GM21723 (cell line): ENCODE measurements around the gene ZSCAN29.
"Not testable (repeated sequence)": the region's sequence is repeated elsewhere in the genome, so short reads cannot be mapped to it uniquely, and the experiment has no call there.

Experiments used
- ATAC-seq: cut with Tn5 transposase; IDR thresholded peaks from one replicate; pipeline ENCODE4 v1.9.1; 2021; ENCODE audit warnings: mild to moderate bottlenecking, moderate library complexity; ENCODE audit not compliant: unreplicated experiment

ZSCAN29 gene

DNA sequence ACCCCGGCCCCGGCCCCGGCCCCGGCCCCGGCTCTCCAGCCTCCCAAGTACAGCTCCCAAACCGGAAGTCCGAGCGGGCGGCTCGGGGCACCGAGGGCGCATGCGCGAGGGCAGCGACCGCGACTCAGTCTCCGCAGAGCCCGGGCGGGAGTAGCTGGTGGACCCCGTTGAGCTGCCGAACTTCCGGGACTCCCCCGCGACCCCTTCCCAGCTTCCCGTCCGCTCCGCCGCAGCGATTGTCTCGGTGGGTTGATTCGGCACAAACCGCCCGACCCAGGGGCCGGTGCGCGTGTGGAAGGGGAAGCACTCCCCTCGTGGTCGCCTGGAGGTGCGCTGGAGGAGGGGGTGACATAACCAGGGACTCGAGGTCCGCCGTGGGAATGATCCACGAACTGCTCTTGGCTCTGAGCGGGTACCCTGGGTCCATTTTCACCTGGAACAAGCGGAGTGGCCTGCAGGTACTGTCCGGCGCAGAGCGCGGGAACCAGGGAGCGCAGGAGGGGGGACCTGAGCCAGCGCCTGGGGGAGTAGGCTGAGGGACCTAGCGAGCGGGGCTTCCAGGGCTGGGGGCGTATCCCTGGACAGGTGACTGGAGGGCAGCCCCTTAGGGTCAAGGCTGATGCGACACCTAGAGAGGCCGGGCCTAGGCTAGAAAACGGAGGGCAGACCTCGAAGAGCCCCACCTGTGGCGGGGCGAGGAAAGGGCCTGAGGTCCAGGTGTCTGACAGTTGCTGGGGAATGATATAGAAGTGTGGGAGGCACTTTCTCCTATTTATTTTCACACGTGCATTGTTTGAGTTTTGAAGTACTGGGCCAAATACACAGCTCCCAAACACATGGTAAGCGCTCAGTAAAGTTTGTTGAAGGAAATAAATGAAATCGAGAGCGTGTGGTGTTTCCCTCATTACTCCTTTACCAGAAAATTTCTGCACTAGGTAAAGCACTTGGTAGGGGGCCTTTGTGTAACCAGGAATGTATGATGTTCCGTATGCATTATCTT lies at the start of gene ZSCAN29, which contains the start of gene TUBGCP4:
ZSCAN29 (minus strand) TSS at position 69 of the 1,000 bp plus-strand sequence. CDS start 1,130 bp downstream, outside the sequence.
TUBGCP4 (plus strand) TSS at position 127 of the 1,000 bp plus-strand sequence; CDS start at position 381, 254 bp downstream.
- peak; percentile 81 for ATAC-seq

GRCh38 chr15:43420435-43420834 lies 49.6 kb upstream of the ZSCAN29 start:
- no peak for ATAC-seq

DNA sequence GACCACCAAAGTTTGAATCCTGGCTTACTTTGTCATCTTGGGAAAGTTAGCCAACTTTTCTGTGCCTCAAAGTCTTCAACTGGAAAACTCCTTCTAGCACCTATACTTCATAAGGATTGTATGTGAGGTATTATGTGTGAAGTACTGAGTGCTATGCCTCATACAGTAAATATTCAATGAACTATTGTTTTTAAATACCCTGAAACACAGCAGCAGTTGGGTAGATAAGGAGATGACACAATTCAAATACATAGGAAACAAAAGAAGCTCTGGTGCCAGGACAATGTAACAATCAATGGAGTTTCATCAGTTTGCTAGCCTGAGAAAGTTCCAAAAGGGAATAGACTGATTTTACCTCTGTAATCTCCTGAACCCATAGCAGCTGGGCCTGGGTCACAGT lies 43.4 kb upstream of the ZSCAN29 start:
- ATAC-seq: no peak

DNA sequence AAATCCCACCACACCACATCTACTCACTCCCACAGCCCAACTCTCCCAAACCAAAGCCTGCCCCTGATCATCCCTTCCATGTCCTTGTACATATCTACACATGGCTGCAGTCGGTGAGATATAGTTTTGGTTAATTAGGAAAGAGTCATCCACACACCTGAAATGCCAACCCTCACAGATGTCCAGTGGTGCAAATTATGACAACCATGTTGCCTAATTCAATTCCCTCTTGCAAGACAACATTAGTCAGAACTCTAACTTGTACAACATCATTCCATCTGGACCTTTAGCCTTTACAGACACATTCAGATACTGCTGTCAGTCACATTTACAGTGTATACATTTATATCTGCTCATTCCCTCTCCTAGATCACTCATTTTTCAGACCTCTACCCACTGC lies 41.3 kb upstream of the ZSCAN29 start:
- no peak for ATAC-seq

DNA sequence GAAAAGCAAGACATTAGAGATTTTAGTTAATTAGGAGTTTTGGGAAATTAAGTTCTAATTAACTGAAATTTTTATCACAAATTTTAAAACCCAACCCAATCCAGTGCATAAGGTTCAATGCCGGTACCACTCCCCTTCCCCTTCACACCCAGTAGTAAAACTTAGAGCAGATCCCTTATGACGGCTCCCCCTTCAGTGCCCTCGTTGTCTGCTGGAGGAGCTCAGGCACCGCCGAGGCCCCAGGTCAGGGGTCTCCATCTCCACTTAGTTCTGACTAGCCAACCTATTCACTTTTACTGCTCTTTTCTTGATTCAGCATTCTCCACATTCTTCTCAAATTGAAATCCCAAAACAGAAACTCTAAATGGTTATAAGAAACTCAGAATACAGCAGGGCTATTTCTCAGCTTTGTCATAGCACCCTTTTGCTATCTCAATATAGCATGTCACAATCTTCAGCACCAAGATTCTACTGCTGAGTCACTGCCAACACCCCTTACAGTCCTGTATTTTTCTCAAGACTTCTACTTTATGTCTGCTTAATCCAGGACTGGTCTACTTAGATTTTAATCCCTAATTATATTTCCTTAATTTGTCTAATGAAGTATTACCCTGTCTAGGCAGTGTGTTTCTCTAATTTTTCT lies 39.9 kb upstream of the ZSCAN29 start:
- no peak for ATAC-seq

DNA sequence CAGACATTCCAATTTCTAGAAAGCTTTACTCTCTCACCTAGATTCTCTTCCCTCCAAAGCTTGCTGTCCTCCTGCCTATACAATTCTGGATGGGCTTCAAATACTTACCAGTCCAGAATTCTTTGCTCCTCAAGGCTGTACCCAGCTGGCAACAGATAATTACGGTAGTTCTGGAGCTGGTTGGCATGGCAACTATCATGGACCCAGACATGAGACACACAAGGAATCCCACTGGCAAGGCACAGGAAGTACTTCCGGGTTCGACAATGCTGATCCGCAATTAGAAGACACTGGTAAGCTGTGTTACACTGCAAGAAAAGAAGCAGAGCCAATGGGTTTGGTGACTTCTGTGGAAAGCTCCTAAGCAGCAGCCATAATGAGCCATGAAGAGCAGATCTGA lies 37.9 kb upstream of the ZSCAN29 start:
- ATAC-seq: no peak

- ATAC-seq: no peak
Measured at GRCh38 chr15:43406808-43407207, 36.0 kb upstream of the ZSCAN29 start.

DNA sequence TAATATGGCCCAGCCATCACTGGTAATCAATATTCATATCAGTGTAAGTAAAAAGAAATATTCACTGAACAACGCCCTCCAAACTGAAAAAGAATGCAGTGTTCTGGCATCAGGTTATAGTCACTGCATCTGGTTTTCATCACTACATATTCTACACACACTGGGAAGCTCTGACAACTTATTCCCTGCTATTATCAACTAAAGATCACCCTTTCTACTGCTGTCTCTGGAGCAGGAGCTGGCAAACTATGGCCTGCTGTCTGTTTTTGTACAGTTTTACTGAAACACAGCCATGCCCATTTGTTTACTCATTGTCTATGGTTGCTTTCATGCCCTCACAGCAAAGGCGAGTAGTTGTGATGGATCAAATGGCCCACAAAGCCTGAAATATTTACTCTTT lies 35.3 kb upstream of the ZSCAN29 start:
- ATAC-seq: no peak

- ATAC-seq: no peak
Measured at GRCh38 chr15:43404130-43404529, 33.3 kb upstream of the ZSCAN29 start.

DNA sequence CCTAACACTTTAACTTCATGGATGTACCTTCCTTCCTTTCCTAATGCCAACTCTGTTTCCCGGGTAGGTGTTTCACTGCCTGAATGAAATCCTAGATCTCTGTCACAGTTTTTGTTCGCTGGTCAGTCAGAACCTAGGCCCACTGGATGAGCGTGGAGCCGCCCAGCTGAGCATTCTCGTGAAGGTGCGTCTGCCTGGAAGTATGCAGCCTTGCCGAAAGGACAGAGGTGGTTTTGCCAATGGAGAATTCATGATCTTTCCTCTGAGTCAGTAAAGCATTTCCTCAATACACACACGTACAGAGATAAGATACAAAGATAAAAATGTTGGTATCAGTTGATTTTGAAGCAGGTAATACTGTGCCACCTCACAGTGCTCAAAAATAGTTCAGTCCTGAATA lies 32.8 kb upstream of the ZSCAN29 start:
- ATAC-seq: no peak

DNA sequence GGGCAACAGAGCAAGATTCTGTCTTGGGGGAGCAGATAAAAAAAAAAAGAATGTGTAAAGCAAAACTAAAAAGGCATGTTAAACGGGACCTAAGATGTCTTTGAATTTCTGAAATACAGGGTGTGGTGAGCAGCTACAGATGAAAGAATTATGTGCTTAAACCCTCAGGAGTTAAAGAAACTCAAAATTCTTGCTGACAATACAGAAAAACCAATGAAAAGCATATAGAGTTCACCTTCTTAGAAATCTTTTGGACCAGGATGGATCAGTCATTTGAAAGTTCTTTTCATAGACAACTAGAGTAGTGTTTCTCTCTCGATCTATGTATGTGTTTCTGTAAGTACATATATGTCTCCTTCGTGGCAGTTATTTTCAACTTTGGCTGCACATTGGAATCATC lies 31.4 kb upstream of the ZSCAN29 start:
- ATAC-seq: no peak

DNA sequence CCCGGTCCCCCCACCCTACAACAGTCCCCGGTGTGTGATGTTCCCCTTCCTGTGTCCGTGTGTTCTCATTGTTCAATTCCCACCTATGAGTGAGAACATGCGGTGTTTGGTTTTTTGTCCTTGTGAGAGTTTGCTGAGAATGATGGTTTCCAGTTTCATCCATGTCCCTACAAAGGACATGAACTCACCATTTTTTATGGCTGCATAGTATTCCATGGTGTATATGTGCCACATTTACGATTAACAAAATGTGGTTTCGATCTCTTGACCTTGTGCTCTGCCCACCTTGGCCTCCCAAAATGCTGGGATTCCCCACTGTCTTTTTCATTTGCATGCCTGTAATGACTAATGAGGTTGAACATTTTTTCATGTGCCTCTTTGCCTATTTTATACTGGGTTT lies 22.7 kb upstream of the ZSCAN29 start:
- ATAC-seq: not testable (repeated sequence)

GRCh38 chr15:43390723-43391122 lies 19.9 kb upstream of the ZSCAN29 start:
- no peak for ATAC-seq

GRCh38 chr15:43383070-43383469 lies 12.2 kb upstream of the ZSCAN29 start:
- no peak for ATAC-seq

- ATAC-seq: no peak
Measured at GRCh38 chr15:43382310-43382709, 11.5 kb upstream of the ZSCAN29 start.

- ATAC-seq: no peak
Measured at GRCh38 chr15:43378601-43379000, 7.8 kb upstream of the ZSCAN29 start.

DNA sequence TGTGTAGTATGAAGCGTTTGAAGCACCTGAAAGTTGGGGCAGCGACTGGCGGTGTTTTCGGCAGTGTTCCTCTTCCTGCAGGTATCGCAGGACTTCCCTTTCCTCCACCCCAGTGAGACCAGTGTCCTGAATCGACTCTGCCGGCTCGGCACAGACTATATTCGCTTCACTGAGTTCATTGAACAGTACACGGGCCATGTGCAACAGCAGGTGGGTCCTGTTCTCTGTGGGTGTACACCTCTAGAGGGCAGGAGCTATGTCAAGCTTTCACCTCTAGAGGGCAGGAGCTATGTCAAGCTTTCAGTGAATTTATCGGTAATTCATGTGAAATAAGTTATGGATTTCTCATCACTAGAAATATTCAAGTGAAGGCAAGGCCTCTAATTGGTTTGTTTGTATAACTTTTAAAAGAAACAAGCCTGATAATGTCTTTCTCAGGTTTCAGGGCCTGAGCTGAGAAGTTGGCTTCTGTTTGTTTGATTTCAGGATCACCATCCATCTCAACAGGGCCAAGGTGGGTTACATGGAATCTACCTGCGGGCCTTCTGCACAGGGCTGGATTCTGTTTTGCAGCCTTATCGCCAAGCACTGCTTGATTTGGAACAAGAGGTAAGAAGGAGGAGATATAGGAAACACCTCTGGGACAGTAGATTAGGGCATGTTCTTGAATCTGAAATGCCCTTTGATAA lies 5.3 kb upstream of the ZSCAN29 start:
- no peak for ATAC-seq

DNA sequence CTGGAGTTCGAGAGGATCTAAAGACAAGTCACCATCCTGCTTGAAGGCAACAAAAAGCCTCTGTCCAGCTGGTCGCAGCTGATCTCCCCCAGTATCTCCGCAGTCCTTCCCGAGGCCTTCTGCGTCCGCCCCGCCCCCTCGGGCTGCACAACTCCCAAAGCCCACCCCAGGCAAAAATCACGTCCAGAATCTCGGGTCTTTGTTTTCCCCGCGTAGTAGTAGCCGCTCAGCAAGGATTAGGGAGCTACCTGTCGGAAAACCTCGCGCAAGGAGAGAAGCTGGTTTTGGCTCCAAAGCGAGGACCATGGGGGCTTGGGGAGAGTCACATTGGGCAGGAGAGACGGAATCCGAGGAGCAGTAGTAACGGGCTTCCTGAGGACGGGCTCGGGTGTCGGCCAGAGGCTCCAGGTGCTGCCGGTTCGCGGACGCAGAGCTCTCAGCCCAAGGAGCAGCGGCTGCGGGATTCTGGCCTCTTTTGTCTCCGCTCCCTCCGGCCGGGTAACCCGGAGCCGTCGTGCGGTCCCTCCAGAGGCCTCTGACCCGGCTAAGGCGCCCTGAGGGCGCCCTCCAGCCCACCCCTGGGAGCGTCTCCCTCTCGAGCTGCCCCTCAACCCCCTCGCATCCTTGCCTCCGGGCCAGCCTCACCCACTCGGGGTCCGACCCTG lies 401 bp downstream of the ZSCAN29 start:
- ATAC-seq: peak; percentile 33

DNA sequence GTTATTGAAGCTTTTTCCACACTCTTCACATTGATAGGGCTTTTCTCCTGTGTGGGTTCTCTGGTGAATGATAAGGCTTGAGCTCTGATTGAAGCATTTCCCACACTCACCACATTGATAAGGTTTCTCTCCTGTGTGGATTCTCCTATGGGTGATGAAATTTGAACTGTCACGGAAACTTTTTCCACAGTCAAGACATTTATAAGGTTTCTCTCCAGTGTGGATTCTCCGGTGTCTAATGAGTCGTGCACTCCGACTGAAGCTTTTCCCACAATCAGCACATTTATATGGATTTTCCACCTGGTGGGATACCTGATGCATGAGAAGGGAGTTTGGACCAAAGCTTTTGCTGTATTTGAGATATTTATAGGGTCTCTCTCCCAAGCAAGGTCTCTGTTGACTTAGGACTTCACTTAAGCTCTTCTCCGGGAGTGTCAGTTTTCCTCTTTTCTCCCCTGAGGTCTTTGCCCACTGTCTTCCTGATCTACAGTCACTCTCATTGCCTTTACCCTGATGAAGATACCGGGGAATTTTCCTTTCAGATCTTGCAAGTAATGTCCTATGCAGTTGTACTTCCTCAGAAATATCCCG lies 9.4 kb downstream of the ZSCAN29 start:
- ATAC-seq: no peak

DNA sequence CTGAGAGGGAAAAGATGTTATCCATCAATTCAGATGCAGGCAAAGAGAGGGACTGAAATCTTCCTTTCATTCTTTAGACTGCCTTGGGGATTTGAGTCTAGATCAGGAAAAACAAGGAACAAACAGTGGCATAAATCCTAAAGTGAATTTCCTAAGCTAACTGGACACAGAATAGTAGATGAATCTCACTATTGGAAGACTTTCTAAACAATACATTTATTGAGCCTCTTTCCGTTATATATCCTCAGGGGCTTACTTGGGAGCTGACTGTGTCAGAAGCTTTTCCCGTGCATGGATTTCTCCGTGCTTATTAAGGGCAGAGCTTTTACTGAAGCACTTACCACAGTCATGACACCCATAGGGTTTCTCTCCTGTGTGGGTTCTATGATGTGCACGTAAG lies 10.0 kb downstream of the ZSCAN29 start:
- no peak for ATAC-seq
